SJSA1 (cell line): ENCODE data around the gene OR10G3. TPM values are rescaled to one million over a fixed set of nuclear protein-coding genes. Genes with fewer than 3 reads are reported as not detected.
"Not testable (repeated sequence)": the region's sequence is repeated elsewhere in the genome, so short reads cannot be mapped to it uniquely, and the experiment has no call there.

Experiments used
- DNase-seq, 2 experiments: peaks; one replicate each; pipeline ENCODE4 v3.0.0-alpha.2; 2015 to 2020; ENCODE audit warnings: low spot score in 2 of 2, low read depth in 1 of 2
- H3K27ac ChIP-seq: fragments of 250-450 bp; sonication (Bioruptor Pico); 2 replicates; pipeline ENCODE4 v1.5.1; 2020; ENCODE audit warnings: mild to moderate bottlenecking, moderate library complexity
- H3K27me3 ChIP-seq: fragments of 250-450 bp; sonication (Bioruptor Pico); replicated peaks from 2 replicates; pipeline ENCODE4 v1.5.1; 2020; ENCODE audit warnings: mild to moderate bottlenecking, moderate library complexity
- H3K36me3 ChIP-seq: fragments of 250-450 bp; sonication (Bioruptor Pico); 2 replicates; pipeline ENCODE4 v1.5.1; 2020; ENCODE audit warnings: mild to moderate bottlenecking
- H3K4me1 ChIP-seq: fragments of 250-450 bp; sonication (Bioruptor Pico); replicated peaks from 2 replicates; pipeline ENCODE4 v1.6.1; 2021; ENCODE audit warnings: mild to moderate bottlenecking
- H3K4me3 ChIP-seq: fragments of 250-450 bp; sonication (Bioruptor Pico); 2 replicates; pipeline ENCODE4 v1.5.1; 2020; ENCODE audit warnings: mild to moderate bottlenecking
- H3K9me3 ChIP-seq: fragments of 250-450 bp; sonication (Bioruptor Pico); replicated peaks from 2 replicates; pipeline ENCODE4 v1.5.1; 2020; ENCODE audit warnings: mild to moderate bottlenecking
- total RNA-seq: library from RNA; depleted of rRNA; stranded (reverse); fragments of >200 nt; shearing (Covaris generic); gene quantifications from 2 replicates; pipeline ENCODE4 v1.2.3, GENCODE V29; 2014; rRNA removed

The OR10G3 gene
- not detected in 2 replicates for total RNA-seq

GRCh38 chr14:21579976-21580375, at the start of gene OR10G3:
TSS of gene OR10G3 (minus strand) at chr14:21580076. CDS start at chr14:21570744, 9,332 bp downstream.
- Histone ChIP-seq H3K4me1 (no peaks in the 10 kb centered on the region), H3K9me3 (no peaks in the 10 kb centered on the region), H3K4me3 (no peak within 1 kb of the TSS), H3K27ac (no peak within 1 kb of the TSS), H3K36me3 (no peaks in the 10 kb centered on the region), H3K27me3 (peaks cover 9% of the 10 kb centered on the region)
- DNase-seq, result no peak

GRCh38 chr14:21626491-21627230, 46.8 kb upstream of the OR10G3 start:
- Histone ChIP-seq H3K36me3 (no peaks in the 10 kb centered on the region), H3K4me1 (no peaks in the 10 kb centered on the region), H3K9me3 (no peaks in the 10 kb centered on the region), H3K27me3 (no peaks in the 10 kb centered on the region), H3K27ac (no peak overlapping the region), H3K4me3 (no peak overlapping the region)
- DNase-seq, result no peak

- H3K4me1 ChIP-seq, result no peaks in the 10 kb centered on the region
- DNase-seq, result no peak
- H3K9me3 ChIP-seq, result no peaks in the 10 kb centered on the region
- no peaks in the 10 kb centered on the region for H3K36me3 ChIP-seq
- no peaks in the 10 kb centered on the region for H3K27me3 ChIP-seq
- H3K4me3 ChIP-seq, result no peak overlapping the region
- H3K27ac ChIP-seq, result no peak overlapping the region
Measured at GRCh38 chr14:21617614-21618013, 37.7 kb upstream of the OR10G3 start.

- H3K27ac ChIP-seq, result no peak overlapping the region
- no peaks in the 10 kb centered on the region for H3K36me3 ChIP-seq
- DNase-seq, result no peak
- no peaks in the 10 kb centered on the region for H3K4me1 ChIP-seq
- H3K4me3 ChIP-seq, result no peak overlapping the region
- H3K9me3 ChIP-seq, result no peaks in the 10 kb centered on the region
- H3K27me3 ChIP-seq, result no peaks in the 10 kb centered on the region
Measured at GRCh38 chr14:21614240-21614639, 34.4 kb upstream of the OR10G3 start.

- no peaks in the 10 kb centered on the region for H3K36me3 ChIP-seq
- no peak for DNase-seq
- H3K4me1 ChIP-seq, result no peaks in the 10 kb centered on the region
- H3K4me3 ChIP-seq, result no peak overlapping the region
- H3K27ac ChIP-seq, result no peak overlapping the region
- H3K9me3 ChIP-seq, result no peaks in the 10 kb centered on the region
- H3K27me3 ChIP-seq, result no peaks in the 10 kb centered on the region
Measured at GRCh38 chr14:21612324-21612723, 32.4 kb upstream of the OR10G3 start.

GRCh38 chr14:21602181-21602580, 22.3 kb upstream of the OR10G3 start:
- not testable (repeated sequence) for DNase-seq, H3K4me1 ChIP-seq, H3K27ac ChIP-seq, H3K27me3 ChIP-seq, H3K4me3 ChIP-seq, H3K9me3 ChIP-seq, H3K36me3 ChIP-seq

GRCh38 chr14:21589317-21589716, 9.4 kb upstream of the OR10G3 start:
- H3K27ac ChIP-seq, result no peak overlapping the region
- no peaks in the 10 kb centered on the region for H3K9me3 ChIP-seq
- no peaks in the 10 kb centered on the region for H3K4me1 ChIP-seq
- no peaks in the 10 kb centered on the region for H3K36me3 ChIP-seq
- no peaks in the 10 kb centered on the region for H3K27me3 ChIP-seq
- no peak for DNase-seq
- no peak overlapping the region for H3K4me3 ChIP-seq

- peaks cover 3% of the 10 kb centered on the region; the same call in 1 of the 2 replicates for H3K9me3 ChIP-seq
- H3K27me3 ChIP-seq, result peaks cover 9% of the 10 kb centered on the region
- no peaks in the 10 kb centered on the region for H3K36me3 ChIP-seq
- no peak overlapping the region for H3K27ac ChIP-seq
- no peak for DNase-seq
- no peaks in the 10 kb centered on the region for H3K4me1 ChIP-seq
- H3K4me3 ChIP-seq, result no peak overlapping the region
Measured at GRCh38 chr14:21575661-21576060, 4.2 kb downstream of the OR10G3 start.

- no peak for DNase-seq
- Histone ChIP-seq H3K36me3 (no peaks in the 10 kb centered on the region), H3K4me3 (no peak overlapping the region), H3K27ac (no peak overlapping the region), H3K27me3 (peaks cover 5% of the 10 kb centered on the region), H3K4me1 (no peaks in the 10 kb centered on the region), H3K9me3 (peaks cover 3% of the 10 kb centered on the region; the same call in 1 of the 2 replicates)
Measured at GRCh38 chr14:21572604-21573003, 7.3 kb downstream of the OR10G3 start.

GRCh38 chr14:21558703-21559170, 21.1 kb downstream of the OR10G3 start:
- Histone ChIP-seq H3K36me3 (no peaks in the 10 kb centered on the region), H3K4me3 (no peak overlapping the region), H3K27ac (no peak overlapping the region), H3K27me3 (no peaks in the 10 kb centered on the region), H3K4me1 (no peaks in the 10 kb centered on the region; the same call in 1 of the 2 replicates), H3K9me3 (no peaks in the 10 kb centered on the region)
- DNase-seq, result no peak

- H3K4me3 ChIP-seq, result no peak overlapping the region
- no peaks in the 10 kb centered on the region for H3K9me3 ChIP-seq
- H3K27me3 ChIP-seq, result no peaks in the 10 kb centered on the region
- DNase-seq, result peak; percentile 71 to 80
- H3K27ac ChIP-seq, result no peak overlapping the region
- H3K4me1 ChIP-seq, result no peaks in the 10 kb centered on the region; the same call in 1 of the 2 replicates
- no peaks in the 10 kb centered on the region for H3K36me3 ChIP-seq
Measured at GRCh38 chr14:21557084-21557901, 22.6 kb downstream of the OR10G3 start.

- no peak for DNase-seq
- H3K27ac ChIP-seq, result no peak overlapping the region
- H3K4me1 ChIP-seq, result no peaks in the 10 kb centered on the region; the same call in 1 of the 2 replicates
- H3K36me3 ChIP-seq, result no peaks in the 10 kb centered on the region
- H3K4me3 ChIP-seq, result no peak overlapping the region
- H3K9me3 ChIP-seq, result no peaks in the 10 kb centered on the region
- no peaks in the 10 kb centered on the region for H3K27me3 ChIP-seq
Measured at GRCh38 chr14:21556378-21557083, 23.3 kb downstream of the OR10G3 start.

- no peak for DNase-seq
- Histone ChIP-seq H3K9me3 (no peaks in the 10 kb centered on the region), H3K4me1 (no peaks in the 10 kb centered on the region; the same call in 1 of the 2 replicates), H3K27ac (no peak overlapping the region), H3K36me3 (no peaks in the 10 kb centered on the region), H3K4me3 (no peak overlapping the region), H3K27me3 (no peaks in the 10 kb centered on the region)
Measured at GRCh38 chr14:21553266-21553665, 26.6 kb downstream of the OR10G3 start.
